NOMO-1 (cell line): Measurements from ENCODE around the gene GHRL.

Experiments used
- DNase-seq, 2 experiments: peaks; one replicate each; lab custom pipeline; 2025; ENCODE audit not compliant: unreplicated experiment in 2 of 2; lab: John Stamatoyannopoulos, UW

GHRL gene

GRCh38 chr3:10328460-10329071, 35.8 kb upstream of the GHRL start:
- no peak for DNase-seq

GRCh38 chr3:10327592-10327991, 34.8 kb upstream of the GHRL start:
- no peak for DNase-seq

- peak; percentile 33 to 58 for DNase-seq
Observed at GRCh38 chr3:10322352-10322710, 29.6 kb upstream of the GHRL start.

- DNase-seq, result no peak
Observed at GRCh38 chr3:10321630-10322351, 29.0 kb upstream of the GHRL start.

GRCh38 chr3:10320320-10320677, 27.6 kb upstream of the GHRL start:
- no peak for DNase-seq

GRCh38 chr3:10319804-10320203, 27.1 kb upstream of the GHRL start:
- no peak for DNase-seq

- no peak for DNase-seq
Observed at GRCh38 chr3:10319251-10319650, 26.5 kb upstream of the GHRL start.

GRCh38 chr3:10317961-10318350, 25.2 kb upstream of the GHRL start:
- DNase-seq, result no peak

- DNase-seq, result no peak
Observed at GRCh38 chr3:10317311-10317960, 24.7 kb upstream of the GHRL start.

- no peak for DNase-seq
Observed at GRCh38 chr3:10315771-10316344, 23.1 kb upstream of the GHRL start.

GRCh38 chr3:10315101-10315500, 22.4 kb upstream of the GHRL start:
- no peak for DNase-seq

GRCh38 chr3:10312861-10313260, 20.1 kb upstream of the GHRL start:
- DNase-seq, result no peak

- no peak for DNase-seq
Observed at GRCh38 chr3:10312391-10312790, 19.6 kb upstream of the GHRL start.

GRCh38 chr3:10311710-10312109, 19.0 kb upstream of the GHRL start:
- DNase-seq, result no peak

- DNase-seq, result no peak
Observed at GRCh38 chr3:10310578-10310977, 17.8 kb upstream of the GHRL start.

- no peak for DNase-seq
Observed at GRCh38 chr3:10309736-10310135, 17.0 kb upstream of the GHRL start.

GRCh38 chr3:10308678-10309077, 15.9 kb upstream of the GHRL start:
- no peak for DNase-seq

GRCh38 chr3:10306156-10306555, 13.4 kb upstream of the GHRL start:
- DNase-seq, result no peak

GRCh38 chr3:10305331-10305902, 12.7 kb upstream of the GHRL start:
- no peak for DNase-seq

GRCh38 chr3:10304905-10305304, 12.2 kb upstream of the GHRL start:
- no peak for DNase-seq

GRCh38 chr3:10303785-10304184, 11.0 kb upstream of the GHRL start:
- no peak for DNase-seq

- no peak for DNase-seq
Observed at GRCh38 chr3:10303105-10303504, 10.4 kb upstream of the GHRL start.
